Thyroid gland (tissue), 4 donors: ENCODE measurements around the gene ANGEL1. TPM values are rescaled to one million over a fixed set of nuclear protein-coding genes. Genes with fewer than 3 reads are reported as not detected.

Experiments used
- DNase-seq, 2 donors: peaks; one replicate each; pipeline ENCODE4 v3.0.0-alpha.2; 2019
- H3K27ac ChIP-seq, 3 donors: fragments of 200-600 bp; sonication (generic); 1 replicate in 2 of 3; 2 replicates in 1 of 3; pipeline ENCODE4 v1.5.1; 2016 to 2019; ENCODE audit warnings: mild to moderate bottlenecking in 1 of 3, moderate library complexity in 1 of 3
- H3K27me3 ChIP-seq: fragments of 200-600 bp; sonication (generic); one replicate; pipeline ENCODE4 v1.5.1; 2019
- H3K36me3 ChIP-seq, 2 donors: fragments of 200-600 bp; sonication (generic); one replicate each; pipeline ENCODE4 v1.5.1; 2016 to 2019
- H3K4me1 ChIP-seq, 2 donors: fragments of 200-600 bp; sonication (generic); one replicate each; pipeline ENCODE4 v1.5.1; 2017 to 2019
- H3K4me3 ChIP-seq, 3 donors: fragments of 200-600 bp; sonication (generic); replicated peaks in 1 of 3; 1 replicate in 2 of 3; 2 replicates in 1 of 3; pipeline ENCODE4 v1.5.1; 2016; ENCODE audit warnings: mild to moderate bottlenecking in 1 of 3
- H3K9me3 ChIP-seq: fragments of 200-600 bp; sonication (generic); one replicate; pipeline ENCODE4 v1.5.1; 2017
- POLR2A ChIP-seq, 2 donors: fragments of 450-650 bp; IDR thresholded peaks; one replicate each; pipeline ENCODE4 v1.6.1; 2017; ENCODE audit warnings: antibody characterized with exemption in 2 of 2, mild to moderate bottlenecking in 2 of 2, moderate library complexity in 1 of 2
- WGBS, 2 donors: methylation state at CpG; one replicate each; pipeline ENCODE4 v1.1.5; 2017; 5-methylcytosine and 5-hydroxymethylcytosine counted together
- intact Hi-C: fragments of 100-400 bp; cut with DNase I; formaldehyde crosslinking; loops from one replicate; pipeline ENCODE4 v1.15.1; 2023
- total RNA-seq, 4 donors: library from RNA; depleted of rRNA; stranded (reverse); fragments of >200 nt; gene quantifications; one replicate each; pipeline ENCODE4 v1.2.3, GENCODE V29; 2016
- TF ChIP-seq, protein P1 (sequence below), 6 experiments: fragments of 200-600 bp in 3 of 6; fragments of 450-650 bp in 3 of 6; sonication (generic) in 3 of 6; IDR thresholded peaks; one replicate each; pipeline ENCODE4 v1.5.1; 2016 to 2019; ENCODE audit warnings: antibody characterized with exemption in 6 of 6, mild to moderate bottlenecking in 2 of 6, inconsistent platforms in 1 of 6, moderate library complexity in 1 of 6

The ANGEL1 gene
- 10 to 100 TPM; 14.5 to 26.0 (median 18.4) TPM for total RNA-seq

DNA sequence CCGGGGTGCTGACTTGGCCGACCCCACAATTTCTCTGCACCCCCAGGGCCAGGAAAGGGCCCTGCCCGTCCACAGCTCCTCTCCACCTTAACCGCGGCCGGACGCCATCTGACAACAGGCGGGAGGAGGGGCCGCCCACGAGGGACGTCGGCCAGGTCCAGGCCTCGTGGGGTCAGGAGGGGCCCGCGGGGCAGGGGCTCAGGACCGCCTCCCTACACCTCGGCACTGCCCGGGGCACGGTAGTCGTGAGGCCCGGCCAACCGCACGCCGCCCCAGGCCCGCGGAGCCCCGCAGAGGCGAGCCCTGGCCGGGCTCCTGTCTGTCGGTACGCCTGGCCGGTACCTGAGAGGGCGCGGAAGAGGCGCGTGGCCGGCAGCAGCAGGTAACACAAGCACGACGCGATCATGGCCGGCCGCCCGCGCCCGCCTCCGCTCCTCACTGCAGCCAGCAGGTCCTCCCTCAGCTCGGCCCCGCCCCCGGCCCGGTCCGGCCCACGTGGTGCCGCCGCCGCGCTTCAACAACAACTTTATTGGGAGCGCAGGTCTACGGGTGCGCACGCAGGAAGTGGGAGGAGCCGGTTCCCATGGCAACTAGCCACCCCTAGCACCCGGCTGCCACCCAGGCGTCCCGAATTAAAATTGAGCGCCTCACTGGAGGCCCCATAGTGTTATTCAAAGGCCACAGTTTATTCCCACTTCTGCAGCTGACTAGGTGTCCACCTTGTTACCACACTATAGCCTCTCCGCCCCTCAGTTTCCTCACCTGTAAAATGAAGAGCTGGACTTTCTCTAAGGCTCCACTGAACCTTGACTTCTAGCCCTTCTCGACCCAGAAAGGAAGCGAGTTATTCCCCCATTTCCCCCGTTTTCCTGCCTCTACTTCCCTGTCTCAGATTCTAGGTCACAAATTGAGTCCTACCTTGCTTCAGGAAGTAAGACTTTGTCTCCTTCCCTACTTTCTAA, at the start of gene ANGEL1:
Gene ANGEL1, minus strand, starts transcription at position 461 of the 962 bp plus-strand sequence. Its CDS starts 55 bp downstream, at position 406.
- peak; percentile 98 for DNase-seq

GRCh38 chr14:76861574-76862255, 49.0 kb upstream of the ANGEL1 start:
- no peak overlapping the region for H3K4me3 ChIP-seq
- no peak for DNase-seq
- intact Hi-C loops, result no loop called here
- no peaks in the 10 kb centered on the region for H3K27me3 ChIP-seq
- no peaks in the 10 kb centered on the region for H3K9me3 ChIP-seq
- H3K4me1 ChIP-seq, result peaks cover 10 to 28% of the 10 kb centered on the region in 2 donors
- 76 to 80% methylated on average over 10 of the region's 10 CpGs for WGBS, 2 donors
- no peaks in the 10 kb centered on the region for H3K36me3 ChIP-seq
- TF ChIP-seq POLR2A (IDR thresholded peaks at IDR 0.05), result no peak
- TF ChIP-seq, protein P1, sequence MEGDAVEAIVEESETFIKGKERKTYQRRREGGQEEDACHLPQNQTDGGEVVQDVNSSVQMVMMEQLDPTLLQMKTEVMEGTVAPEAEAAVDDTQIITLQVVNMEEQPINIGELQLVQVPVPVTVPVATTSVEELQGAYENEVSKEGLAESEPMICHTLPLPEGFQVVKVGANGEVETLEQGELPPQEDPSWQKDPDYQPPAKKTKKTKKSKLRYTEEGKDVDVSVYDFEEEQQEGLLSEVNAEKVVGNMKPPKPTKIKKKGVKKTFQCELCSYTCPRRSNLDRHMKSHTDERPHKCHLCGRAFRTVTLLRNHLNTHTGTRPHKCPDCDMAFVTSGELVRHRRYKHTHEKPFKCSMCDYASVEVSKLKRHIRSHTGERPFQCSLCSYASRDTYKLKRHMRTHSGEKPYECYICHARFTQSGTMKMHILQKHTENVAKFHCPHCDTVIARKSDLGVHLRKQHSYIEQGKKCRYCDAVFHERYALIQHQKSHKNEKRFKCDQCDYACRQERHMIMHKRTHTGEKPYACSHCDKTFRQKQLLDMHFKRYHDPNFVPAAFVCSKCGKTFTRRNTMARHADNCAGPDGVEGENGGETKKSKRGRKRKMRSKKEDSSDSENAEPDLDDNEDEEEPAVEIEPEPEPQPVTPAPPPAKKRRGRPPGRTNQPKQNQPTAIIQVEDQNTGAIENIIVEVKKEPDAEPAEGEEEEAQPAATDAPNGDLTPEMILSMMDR (IDR thresholded peaks at IDR 0.05), result no peak
- H3K27ac ChIP-seq, result no peak overlapping the region

More for the DNA sequence above, at the start of gene ANGEL1:
- Histone ChIP-seq H3K27me3 (no peaks in the 10 kb centered on the region), H3K36me3 (peaks cover 0 to 6% of the 10 kb centered on the region in 2 donors), H3K4me3 (peak within 1 kb of the TSS; percentile 31 to 77 (median 71)), H3K27ac (peak within 1 kb of the TSS; percentile 61 to 96 (median 88)), H3K4me1 (peaks cover 0 to 17% of the 10 kb centered on the region in 2 donors), H3K9me3 (no peaks in the 10 kb centered on the region)
- WGBS, 2 donors, result 11 to 51% methylated on average over 6 to 22 of the region's 69 CpGs
- intact Hi-C loops, result no loop called here
- peak in 1 of 2 donors; percentile 94 for TF ChIP-seq POLR2A (IDR thresholded peaks at IDR 0.05)
- TF ChIP-seq, protein P1 (IDR thresholded peaks at IDR 0.05), result no peak

GRCh38 chr14:76856769-76857168, 44.1 kb upstream of the ANGEL1 start:
- H3K9me3 ChIP-seq, result no peaks in the 10 kb centered on the region
- 88 to 94% methylated on average over 1 of the region's 1 CpG for WGBS, 2 donors
- TF ChIP-seq, protein P1 (IDR thresholded peaks at IDR 0.05), result no peak
- no peak for TF ChIP-seq POLR2A (IDR thresholded peaks at IDR 0.05)
- no peak for DNase-seq
- intact Hi-C loops, result no loop called here
- no peak overlapping the region for H3K4me3 ChIP-seq
- H3K4me1 ChIP-seq, result no peaks in the 10 kb centered on the region
- no peak overlapping the region for H3K27ac ChIP-seq
- H3K27me3 ChIP-seq, result no peaks in the 10 kb centered on the region
- no peaks in the 10 kb centered on the region for H3K36me3 ChIP-seq

- 85 to 99% methylated on average over 2 of the region's 2 CpGs for WGBS, 2 donors
These were observed 42.4 kb upstream of the ANGEL1 start for GRCh38 chr14:76855066-76855465.

More at GRCh38 chr14:76855066-76855465, 42.4 kb upstream of the ANGEL1 start:
- Histone ChIP-seq H3K36me3 (no peaks in the 10 kb centered on the region), H3K9me3 (no peaks in the 10 kb centered on the region), H3K27me3 (no peaks in the 10 kb centered on the region), H3K4me3 (no peak overlapping the region), H3K27ac (no peak overlapping the region), H3K4me1 (no peaks in the 10 kb centered on the region)
- intact Hi-C loops, result no loop called here
- DNase-seq, result no peak
- TF ChIP-seq, protein P1 (IDR thresholded peaks at IDR 0.05), result no peak
- TF ChIP-seq POLR2A (IDR thresholded peaks at IDR 0.05), result no peak
